HG03571 (cell line): ENCODE results near the gene PPFIA2.
"Not testable (repeated sequence)": the region's sequence is repeated elsewhere in the genome, so short reads cannot be mapped to it uniquely, and the experiment has no call there.

ENCODE experiments used
- ATAC-seq: cut with Tn5 transposase; IDR thresholded peaks from one replicate; pipeline ENCODE4 v1.9.1; 2021; ENCODE audit not compliant: unreplicated experiment

The PPFIA2 gene

GRCh38 chr12:81670759-81671158 is 88.4 kb downstream of the PPFIA2 start:
- ATAC-seq = no peak

DNA sequence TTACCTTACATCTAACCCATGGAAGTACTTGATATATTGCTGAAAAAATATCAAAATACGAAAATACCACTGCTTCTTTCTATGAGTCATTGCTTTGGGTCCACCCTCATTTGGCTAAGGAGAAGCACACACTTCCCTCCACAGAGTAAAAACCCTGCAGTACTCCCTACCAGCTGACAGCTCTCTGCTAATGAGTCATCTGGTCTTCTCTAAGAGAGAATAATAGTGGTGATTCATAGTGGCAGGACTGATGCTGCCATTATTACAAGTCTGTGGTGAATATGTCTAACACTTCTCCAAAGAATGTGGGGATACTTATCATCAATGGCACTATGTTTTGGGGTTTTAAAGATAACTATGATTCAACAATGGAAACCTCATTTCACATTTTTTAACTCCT is 90.7 kb downstream of the PPFIA2 start:
- ATAC-seq = no peak

DNA sequence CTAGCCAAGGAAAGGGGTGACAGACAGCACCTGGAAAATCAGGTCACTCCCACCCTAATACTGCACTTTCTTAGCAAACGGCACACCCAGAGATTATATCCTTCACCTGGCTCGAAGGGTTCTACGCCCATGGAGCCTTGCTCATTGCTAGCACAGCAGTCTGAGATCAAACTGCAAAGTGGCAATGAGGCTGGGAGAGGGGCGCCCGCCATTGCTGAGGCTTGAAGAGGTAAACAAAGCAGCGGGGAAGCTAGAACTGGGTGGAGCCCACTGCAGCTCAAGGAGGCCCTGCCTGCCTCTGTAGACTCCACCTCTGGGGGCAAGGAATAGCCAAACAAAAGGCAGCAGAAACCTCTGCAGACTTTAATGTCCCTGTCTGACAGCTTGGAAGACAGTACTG is 99.8 kb downstream of the PPFIA2 start:
- not testable (repeated sequence) for ATAC-seq

DNA sequence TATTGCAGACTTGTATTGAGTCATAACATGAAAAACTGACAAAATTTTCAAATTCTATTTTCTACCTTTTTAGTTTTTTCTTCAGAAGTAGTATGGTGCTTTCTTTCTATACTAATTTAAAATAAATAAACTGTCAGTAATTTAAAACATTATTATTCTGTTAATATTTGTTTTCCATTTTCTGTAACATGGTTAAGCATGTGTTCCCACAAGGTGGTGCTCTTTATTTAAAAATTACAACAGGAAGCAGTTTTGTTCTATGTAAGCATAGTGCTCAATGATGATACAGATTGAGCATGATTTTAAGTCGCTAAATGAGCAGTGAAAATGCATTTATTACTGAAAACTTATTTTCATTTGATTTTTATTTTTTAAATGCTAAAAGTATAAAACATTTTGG is 114.6 kb downstream of the PPFIA2 start:
- peak; percentile 60 for ATAC-seq

- no peak for ATAC-seq
Measured at GRCh38 chr12:81639196-81639595, 120.0 kb downstream of the PPFIA2 start.

GRCh38 chr12:81633127-81633526 is 126.0 kb downstream of the PPFIA2 start:
- no peak for ATAC-seq

DNA sequence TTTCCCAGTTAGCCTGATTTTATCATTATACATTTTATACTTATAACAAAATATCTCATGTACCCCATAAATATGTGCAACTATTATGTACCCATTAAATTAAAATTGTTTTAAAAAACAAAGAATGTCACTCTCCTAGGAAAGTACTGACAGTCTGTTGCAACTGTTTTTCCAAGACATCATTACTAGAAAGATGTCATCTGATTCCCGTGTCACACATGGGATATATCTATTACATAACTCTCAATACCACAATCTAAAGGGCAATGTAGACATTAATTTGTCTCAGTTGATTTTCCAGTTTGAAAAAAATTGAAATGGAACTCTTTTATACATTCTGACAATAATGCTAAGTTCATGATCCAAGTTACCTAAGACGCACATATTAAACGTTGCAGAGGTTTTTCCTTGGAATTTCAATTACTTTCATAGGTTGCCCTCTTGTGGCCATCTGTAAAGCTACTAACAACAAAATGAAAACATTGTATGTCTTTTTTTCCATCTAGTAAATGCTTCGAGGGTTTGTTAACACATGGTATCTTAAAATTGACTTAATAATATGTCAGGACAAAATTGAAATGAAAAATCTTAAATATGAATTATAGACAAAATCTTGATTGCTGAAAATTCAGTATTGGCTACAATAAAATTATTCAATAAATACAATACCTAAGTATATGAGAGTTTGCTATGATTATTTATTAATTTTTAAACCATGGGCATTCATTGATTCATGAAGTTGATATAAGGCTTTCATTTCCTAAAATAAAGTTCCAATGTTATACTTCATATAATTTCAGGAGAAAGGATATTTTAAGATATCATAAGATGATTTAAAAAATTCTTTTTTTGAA is 131.6 kb downstream of the PPFIA2 start:
- ATAC-seq = no peak

DNA sequence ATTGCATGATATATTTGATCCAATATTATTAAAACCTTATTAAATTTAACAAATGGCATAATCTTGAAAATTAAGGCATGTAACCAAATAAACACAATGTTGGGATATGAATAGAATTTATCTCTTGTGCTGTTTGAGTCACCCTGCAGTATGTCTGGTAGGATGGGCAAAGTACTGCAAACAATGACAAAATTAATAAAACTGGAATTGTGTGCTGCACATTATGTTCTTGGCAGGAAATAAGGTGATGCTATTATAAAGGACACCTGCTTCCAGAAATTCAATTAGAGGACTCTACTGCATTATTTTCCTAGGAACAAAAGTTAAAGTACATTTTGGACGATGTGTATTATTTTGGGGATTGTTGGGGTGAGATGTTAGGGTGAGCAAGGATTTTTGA is 132.7 kb downstream of the PPFIA2 start:
- ATAC-seq = no peak

DNA sequence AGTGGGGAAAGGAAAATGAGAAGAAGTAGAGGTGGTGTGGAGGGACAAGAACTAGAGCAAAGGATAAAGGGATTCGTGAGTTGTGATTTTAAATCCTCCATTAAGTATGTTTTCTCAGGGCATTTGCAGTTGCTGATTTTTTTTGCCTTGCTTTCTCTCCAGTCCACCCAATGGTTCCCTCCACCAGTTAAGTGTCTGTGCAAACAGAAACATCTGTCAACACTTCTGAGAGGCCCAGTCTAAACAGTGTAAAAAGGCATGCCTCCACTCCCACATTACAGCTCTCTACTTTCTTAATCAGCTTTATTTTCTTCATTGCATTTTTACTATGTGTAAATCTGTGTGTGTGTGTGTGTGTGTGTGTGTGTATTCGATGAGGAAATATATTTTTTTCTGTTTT is 141.2 kb downstream of the PPFIA2 start:
- no peak for ATAC-seq

DNA sequence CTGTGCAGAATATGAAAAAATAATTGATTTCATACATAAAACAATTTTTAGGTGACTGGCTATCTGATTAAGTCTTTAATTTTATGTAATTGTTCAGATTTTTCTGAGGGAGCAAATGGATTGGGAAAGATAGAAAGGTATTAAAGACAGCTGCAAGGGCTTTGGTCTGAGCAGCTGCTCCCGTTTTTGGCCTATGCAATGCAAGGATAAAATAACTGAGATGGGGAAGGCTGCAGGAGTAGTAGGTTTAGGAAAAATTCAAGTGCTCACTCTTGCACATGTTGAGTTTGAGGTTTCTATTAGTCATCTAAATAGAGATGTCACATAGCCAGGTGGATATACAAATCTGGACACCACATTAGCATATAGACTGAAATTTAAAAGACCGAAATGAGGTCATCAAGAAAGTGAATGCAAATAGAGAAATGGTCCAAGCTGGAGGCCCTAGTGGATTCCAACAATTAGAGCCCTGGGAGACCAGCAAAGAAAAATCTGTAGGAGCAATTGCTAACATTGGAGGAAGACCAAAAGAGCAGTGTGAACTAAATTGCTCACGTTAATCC is 144.0 kb downstream of the PPFIA2 start:
- no peak for ATAC-seq

- peak; percentile 61 for ATAC-seq
Measured at GRCh38 chr12:81610955-81611889, 147.9 kb downstream of the PPFIA2 start.

GRCh38 chr12:81597928-81598604 is 161.1 kb downstream of the PPFIA2 start:
- no peak for ATAC-seq

- ATAC-seq = no peak
Measured at GRCh38 chr12:81596558-81596957, 162.6 kb downstream of the PPFIA2 start.

DNA sequence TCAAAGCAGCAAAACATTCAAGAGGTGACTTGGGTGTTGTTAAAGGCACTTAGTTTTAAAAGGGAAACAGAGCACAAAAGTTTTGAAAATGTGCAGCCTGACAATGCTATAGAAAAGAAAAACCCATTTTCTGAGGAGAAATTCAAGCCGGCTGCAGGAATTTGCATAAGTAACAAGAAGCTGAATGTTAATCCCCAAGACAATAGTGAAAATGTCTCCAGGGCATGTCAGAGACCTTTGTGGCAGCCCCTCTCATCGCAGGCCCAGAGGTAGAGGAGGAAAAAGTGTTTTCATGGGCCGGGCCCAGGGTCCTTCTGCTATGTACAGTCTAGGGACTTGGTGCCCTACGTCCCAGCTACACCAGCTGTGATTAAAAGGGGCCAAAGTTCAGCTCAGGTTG is 167.9 kb downstream of the PPFIA2 start:
- no peak for ATAC-seq

DNA sequence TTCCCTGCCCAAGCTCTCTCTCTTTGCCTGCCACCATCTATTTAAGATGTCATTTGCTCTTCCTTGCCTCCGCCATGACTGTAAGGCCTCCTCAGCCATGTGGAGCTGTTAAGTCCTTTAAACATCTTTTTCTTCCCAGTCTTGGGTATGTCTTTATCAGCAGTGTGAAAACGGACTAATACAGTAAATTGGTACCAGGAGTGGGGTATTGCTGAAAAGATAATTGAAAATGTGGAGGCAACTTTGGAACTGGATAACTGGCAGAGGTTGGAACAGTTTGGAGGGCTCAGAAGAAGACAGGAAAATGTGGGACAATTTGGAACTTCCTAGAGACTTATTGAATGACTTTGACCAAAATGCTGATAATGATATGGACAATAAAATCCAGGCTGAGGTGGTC is 168.4 kb downstream of the PPFIA2 start:
- ATAC-seq = not testable (repeated sequence)

GRCh38 chr12:81588235-81589008 is 170.7 kb downstream of the PPFIA2 start:
- ATAC-seq = no peak

DNA sequence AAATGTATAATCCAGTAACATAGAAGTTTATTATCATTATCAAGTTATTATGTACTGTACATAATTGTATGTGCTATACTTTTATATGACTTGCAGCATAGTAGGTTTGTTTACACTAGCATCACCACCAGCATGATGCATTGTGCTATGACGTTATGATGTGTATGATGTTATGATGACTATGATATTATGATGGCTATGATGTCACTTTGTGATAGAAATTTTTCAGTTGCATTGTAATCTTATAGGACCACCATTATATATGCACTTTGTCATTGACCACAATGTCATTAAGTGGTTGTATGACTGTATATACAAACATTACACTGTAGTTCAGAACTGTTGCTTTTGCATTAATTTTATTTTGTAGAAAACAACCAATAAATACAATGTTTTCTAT is 173.4 kb downstream of the PPFIA2 start:
- ATAC-seq = no peak

DNA sequence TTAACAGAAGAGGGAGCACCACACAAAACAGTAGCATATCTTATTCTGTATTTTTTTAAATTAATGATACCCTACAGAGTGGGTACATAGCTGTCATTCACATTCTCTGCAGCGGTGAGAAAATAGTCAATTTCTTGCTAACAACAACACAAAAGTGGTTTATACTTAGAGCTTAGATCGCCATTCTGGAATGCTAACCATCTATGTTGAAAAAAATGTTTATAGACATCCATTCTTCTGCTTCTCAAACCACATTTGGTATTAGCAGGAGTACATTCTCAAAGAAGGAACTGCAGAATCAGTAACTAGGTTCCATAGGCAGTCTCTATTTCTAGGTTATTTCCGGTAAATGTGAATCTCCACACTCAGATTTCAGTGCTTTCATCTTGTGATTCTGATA is 185.9 kb downstream of the PPFIA2 start:
- ATAC-seq = no peak

DNA sequence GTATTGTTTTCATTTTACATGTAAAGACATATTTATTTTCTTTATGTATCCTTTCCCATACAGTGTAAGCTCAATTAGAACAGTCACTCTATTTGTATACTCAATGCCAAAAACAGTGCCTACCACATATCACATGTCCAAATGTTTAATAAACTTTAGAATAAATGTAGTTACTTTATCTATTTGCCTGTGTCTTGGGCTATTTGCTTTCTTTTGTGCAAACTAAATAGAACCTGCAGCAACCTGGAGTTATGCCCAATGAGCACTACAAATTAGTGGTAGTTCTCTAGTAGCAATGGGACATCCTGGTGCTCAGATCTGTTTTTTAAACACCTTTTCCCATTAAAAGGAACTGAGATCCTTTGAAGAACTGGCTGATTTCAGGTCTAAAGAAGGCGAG is 186.7 kb downstream of the PPFIA2 start:
- no peak for ATAC-seq

- no peak for ATAC-seq
Measured at GRCh38 chr12:81570234-81570633, 188.9 kb downstream of the PPFIA2 start.
